GM21619 (cell line): Measurements from ENCODE around the gene FBLN2.
"Not testable (repeated sequence)": the region's sequence is repeated elsewhere in the genome, so short reads cannot be mapped to it uniquely, and the experiment has no call there.

Experiments
- ATAC-seq: cut with Tn5 transposase; IDR thresholded peaks from one replicate; pipeline ENCODE4 v1.9.1; 2021; ENCODE audit not compliant: unreplicated experiment

Gene FBLN2

DNA sequence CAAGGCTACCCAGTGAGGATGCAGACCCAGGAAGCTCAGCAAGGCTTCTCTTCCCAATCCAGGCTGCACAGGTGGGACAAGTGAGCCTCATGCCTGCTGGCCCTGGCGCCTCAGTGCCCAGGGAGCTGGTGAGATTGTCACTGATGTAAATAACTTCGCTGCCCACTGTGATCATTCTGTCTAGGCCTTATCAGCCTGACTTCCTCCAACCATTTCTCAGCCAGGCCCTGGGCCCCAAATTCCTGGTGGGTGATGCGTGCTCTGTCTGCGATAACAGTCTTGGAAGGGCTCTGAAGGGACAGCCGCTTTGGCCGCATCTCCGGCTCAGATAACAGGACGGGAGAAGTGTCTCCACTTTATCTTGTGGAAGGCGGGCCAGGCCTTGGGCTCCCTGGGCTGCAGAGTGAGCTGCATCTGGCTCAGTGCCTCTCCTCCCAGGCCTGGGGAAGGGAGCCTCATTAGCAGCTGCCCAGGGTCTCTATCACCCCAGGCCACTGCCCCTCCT lies 2.2 kb upstream of the FBLN2 start:
- ATAC-seq = no peak

DNA sequence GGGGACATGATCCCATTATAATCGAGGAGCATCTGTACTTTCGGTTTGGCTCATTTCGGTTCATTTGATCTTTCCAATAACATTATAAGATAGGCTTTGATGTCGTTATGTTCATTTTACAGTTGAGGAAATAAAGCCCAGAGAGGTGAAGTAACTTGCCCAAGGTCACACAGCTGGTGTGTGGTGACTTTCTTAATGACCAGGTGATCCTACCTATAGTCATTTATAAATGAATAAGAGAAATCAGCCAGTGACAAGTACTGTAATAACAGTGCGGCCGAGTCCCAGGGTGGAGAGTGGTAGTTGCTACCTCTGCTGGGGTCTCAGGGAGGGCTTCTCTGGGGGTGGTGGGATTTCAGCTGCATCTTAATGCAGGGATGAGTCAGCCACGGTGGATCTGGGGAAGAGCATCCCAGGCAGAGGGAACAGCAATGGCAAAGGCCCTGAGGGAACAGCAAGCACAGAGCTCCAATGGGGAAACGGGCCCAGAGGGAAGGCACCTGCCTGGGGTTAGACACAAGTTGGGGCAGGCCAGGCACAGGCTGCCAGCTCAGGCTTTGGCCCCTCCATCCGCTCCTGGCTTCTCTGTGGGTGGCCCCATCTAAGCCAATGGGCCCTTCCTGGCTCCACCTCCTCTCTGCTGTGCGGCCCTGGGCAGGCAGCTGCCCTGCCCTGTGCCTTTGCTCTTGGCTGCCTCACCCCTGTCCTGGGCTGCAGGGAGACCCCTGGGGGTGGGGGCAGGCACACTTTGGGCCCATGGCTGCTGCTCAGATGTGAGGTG lies 1.1 kb upstream of the FBLN2 start:
- ATAC-seq = no peak

DNA sequence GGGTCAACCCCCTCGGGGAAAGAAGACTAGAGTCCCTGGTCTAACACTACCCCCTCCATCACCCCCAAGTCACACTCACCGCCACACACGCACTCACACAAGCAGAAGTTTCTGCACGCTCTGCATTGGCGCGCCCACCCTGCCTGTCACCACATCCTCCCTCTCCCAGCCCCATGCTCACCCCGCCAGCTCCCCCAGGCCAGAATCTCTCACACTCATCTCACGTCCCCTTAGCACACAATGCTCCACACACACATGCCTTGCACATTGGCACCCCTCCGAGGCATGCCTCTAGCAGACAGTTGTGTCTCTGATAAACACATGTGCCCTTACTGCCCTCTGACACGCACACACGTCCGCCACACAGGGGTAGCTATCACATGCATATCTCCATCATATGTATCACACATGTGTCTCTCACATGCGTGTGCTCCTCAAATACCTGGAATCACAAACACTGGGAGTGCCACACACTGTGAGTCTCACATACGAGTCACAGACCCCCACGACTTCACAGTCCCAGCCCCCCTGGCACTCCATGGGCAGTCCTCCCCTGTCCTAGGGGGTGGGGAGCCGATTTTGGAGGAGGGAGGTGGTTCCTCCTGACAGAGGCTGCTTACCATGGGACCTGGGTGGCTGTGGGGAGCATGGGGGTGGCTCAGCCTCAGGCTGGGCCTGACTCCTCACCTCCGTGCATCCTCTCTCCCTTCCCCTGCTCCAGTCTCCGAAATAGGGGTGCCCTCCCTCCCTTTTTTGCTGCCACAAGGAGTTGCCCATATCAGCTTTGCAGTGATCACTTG lies 898 bp downstream of the FBLN2 start:
- ATAC-seq = no peak

- ATAC-seq = no peak
Measured at GRCh38 chr3:13550423-13550690, 1.4 kb downstream of the FBLN2 start.

DNA sequence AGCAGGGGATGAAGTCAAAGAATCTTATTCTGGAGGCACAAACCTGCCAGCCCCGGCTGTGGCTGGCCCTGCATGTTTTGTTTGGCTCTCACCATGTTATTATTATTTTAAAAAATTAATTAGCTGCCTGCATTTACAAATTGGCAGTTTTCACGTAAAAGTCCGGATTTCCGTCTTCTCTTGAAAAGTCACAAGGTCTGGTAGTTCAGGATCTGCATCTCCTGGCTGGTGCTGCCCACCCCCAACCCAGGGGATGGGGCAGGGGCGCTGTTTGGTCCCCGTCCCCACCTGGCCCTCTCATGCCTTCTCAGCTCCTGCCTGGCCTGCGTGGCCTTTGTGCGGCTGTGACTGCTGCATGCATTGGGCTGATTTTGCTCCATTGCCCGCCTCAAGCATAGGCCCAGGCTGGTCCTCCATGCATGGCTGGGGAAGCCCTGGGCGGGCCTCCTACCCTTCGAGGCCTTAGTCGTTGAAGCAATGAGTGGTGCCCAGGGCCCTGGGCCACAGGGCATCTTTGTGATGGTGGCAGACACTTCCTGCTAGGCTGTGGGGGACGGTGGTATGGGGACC lies 2.0 kb downstream of the FBLN2 start:
- ATAC-seq = no peak

DNA sequence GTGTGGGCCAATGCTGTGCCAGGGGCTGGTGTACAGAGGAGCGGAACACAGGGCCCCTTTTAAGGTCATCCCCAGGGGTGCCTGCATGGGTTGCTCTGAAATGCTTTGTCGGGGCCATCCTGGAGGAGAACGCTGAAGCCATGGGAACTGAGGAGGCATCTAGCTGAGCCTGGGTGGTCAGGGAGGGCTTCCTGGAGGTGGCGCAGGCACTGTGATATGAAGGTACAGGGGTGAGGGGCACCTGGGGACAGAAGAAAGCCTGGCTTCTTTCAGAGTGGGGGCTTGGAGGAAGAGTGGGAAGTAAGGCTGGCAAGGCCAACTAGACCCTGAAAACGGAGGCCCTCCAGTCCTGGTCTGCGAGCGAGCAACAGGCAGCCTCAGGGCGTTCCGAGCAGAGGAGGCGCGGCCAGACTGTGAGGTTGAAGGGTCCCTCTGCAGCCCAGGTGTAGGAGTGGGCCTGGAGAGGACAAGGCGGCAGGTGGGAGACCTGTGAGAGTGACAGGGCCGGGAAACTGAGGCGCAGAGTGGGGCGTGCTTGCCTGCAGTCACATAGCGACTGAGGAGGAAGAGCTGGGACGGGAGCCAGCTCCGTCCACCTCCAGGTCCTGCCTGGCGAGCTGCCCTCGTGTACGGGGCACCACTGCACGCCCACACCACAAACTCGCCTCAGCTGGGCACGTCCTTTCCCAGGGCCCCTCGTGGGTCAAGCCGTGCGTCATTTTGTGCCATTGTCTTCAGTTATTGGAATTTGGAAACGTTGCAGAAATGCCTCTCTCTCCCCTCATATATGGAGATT lies 4.1 kb downstream of the FBLN2 start:
- ATAC-seq = no peak

GRCh38 chr3:13553686-13554085 lies 4.8 kb downstream of the FBLN2 start:
- no peak for ATAC-seq

DNA sequence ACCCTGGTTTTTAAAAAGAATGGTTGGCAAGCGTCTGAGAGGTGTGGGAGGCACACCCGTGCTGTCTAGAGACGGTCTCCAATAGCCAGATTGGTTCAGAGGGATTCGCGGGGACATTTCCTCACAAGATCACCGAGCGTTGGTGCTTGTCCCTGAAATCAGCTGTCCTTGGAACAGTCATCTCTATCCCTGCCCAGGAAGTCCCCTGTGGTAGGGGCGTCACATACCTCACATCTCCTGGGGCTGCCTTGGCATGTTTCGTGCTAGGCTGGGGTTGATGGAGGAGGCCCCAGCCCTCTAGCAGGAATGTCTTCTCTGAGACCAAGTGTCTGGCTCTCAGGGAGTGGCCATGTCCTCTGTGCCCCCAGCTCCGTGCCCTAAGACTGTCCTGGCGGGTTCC lies 6.8 kb downstream of the FBLN2 start:
- no peak for ATAC-seq

DNA sequence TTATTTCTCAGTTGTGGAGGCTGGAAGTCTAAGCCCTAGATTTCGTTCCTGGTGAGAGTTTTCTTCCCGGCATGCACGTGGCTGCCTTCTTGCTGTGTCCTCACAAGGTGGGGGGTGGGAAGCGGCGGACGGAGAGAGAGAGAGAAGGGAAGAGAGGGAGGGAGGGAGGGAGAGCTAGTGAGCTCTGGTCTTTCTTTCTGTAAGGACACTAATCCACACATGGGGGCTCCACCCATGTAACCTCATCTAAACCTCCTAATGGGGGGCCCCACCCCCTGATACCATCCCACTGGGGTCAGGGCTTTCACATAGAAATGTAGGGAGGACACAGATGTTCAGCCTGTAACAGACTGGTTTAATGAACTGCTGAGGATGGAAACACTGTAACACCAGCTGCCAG lies 7.3 kb downstream of the FBLN2 start:
- ATAC-seq = no peak

DNA sequence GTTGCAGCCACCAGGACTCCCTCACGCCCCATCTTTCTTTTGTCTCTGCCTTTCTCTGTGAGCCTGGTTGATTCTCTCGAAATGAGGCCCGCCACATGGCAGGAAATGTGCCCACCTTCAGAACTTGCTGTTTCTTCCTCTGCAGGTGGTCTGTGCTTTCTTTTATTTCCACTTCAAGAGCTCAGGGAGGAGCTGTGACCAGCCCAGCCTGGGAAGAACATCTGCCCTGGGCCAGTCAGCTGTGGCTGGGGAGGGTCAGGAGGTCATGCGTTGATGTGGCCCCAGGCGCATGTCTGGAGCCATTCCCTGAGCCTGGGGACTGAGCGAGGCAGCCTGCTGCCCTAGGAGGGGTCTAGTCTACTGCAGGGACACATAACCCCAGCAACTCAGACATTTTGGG lies 8.0 kb downstream of the FBLN2 start:
- ATAC-seq = no peak

DNA sequence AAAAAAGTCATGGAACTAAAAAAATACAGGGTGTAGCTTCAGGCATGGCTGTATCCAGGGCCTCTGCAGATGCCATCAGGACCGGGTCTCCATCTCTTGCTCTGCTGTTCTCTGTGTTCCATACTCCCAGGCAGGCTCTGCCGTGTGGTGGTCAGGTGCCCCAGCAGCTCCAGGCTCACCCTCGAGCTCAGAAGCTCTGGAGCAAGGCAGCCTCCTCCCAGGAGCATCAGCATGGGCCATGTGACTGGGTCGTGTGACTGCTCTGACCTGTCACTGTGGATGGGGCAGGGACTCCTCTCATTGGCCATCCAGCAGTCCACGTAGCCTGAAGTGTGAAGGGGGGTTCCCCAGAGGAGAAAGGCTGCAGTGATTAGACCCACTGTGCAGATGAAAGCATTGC lies 8.5 kb downstream of the FBLN2 start:
- no peak for ATAC-seq

- ATAC-seq = no peak
Measured at GRCh38 chr3:13557926-13558325, 9.0 kb downstream of the FBLN2 start.

GRCh38 chr3:13558651-13559050 lies 9.7 kb downstream of the FBLN2 start:
- ATAC-seq = no peak

DNA sequence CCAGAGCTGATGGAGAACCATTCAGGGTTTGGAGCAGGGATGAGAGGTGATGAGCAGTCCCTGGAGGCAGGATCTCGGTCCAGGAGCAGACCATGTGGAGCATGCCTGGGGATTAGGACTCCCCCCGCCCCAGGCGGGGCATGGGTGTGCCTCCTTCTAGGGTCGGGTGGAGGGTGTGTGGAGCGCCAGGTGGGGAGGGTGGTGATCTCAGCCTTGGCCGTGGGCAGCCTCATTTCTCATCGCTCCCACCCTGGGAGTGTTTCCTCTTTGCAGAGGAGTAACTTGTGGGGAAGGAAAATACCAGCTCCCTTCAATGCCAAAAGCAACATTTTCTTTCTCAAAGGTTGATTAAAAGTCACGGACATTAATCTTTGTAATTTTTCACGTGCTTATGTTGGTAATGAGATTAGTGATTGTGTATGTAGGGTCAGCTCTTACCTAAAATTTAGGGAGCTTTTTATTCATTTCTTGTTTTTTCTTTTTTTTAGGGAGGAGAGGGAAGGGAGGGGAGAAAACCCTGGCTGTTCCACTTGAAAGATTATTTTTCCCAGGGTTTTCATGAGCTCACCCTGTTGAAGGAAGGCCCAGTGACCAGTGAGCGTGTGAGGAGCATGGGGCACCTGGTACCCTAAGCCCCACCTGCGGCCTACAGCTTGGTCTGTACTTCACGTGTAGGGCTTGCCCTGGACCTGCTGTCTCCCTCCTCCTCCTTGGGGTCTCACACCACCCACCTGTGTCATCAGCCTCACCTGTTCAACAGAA lies 11.0 kb downstream of the FBLN2 start:
- ATAC-seq = no peak

DNA sequence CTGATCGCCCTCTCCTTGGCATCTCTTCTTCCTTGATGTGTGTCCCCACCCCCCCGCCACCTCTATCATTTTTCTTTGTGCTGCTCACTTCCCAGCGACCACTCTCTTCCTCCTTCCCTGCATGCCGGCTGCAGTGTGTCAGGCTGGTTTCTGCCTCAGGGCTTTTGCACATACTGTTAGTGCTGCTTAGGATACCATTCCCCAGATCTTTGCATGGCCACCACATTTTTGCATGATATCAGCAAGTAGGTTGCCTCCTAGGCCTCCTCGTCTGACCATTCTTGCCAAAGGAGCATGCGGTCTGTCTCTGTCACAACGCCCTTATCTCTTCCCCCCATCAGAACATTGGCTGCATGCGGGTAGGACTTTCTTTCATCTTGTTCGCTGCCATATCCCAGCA lies 12.5 kb downstream of the FBLN2 start:
- ATAC-seq = no peak

- ATAC-seq = no peak
Measured at GRCh38 chr3:13561967-13562366, 13.0 kb downstream of the FBLN2 start.

DNA sequence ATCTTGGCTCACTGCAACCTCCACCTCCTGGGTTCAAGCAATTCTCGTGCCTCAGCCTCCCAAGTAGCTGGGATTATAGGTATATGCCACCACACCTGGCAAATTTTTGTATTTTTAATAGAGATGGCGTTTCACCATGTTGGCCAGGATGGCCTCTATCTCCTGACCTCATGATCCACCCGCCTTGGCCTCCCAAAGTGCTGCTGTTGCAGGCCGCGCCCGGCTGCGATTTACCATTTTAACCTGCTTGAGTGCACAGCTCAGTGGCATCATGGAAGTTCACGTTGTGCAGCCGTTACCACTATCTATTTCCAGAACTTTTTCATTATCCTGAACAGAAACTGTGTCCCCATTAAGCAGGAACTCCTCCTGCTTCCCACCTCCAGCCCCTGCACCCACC lies 13.5 kb downstream of the FBLN2 start:
- not testable (repeated sequence) for ATAC-seq

- ATAC-seq = no peak
Measured at GRCh38 chr3:13563321-13563720, 14.4 kb downstream of the FBLN2 start.

GRCh38 chr3:13563911-13564310 lies 15.0 kb downstream of the FBLN2 start:
- no peak for ATAC-seq

DNA sequence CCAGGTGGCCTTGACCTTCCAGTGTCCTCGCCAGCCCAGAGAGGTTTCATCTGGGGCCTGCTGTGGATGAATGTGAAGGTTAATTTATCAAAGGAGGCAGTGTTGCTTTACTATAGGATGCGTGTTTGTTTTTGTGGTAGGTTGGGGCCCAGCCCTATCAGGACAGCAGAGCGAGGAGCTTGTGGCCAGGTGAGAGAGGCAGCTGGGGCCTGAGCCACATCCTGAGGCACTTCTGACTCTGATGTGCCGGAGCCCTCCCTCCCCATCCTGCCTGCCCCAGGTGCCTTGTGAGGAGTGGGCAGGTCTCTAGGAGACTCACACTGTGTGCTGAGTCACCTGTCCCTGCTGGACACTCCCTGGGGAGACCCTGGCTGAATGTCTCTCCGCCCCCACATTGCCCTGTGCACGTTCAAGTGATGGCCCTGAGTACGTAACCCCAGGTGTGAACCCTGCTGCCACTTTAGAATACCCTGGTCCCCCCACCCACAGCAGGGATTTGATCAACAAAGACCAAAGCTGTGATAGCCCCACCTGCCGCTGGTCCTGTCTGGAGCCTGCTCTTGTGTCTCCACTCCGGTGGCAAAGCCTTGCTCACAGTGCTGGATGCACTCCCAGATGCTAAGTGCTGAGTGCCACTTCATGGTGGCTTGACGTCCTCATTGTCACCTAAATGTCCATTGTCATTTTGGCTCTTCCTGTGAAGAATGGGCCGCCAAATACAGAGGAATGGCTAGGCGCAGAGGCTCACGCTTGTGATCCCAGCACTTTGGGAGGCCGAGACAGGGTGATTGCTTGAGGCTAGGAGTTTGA lies 16.0 kb downstream of the FBLN2 start:
- ATAC-seq = no peak
